SK-N-SH (cell line): Measurements from ENCODE around the gene RETREG2. TPM values are rescaled to one million over a fixed set of nuclear protein-coding genes. Genes with fewer than 3 reads are reported as not detected.

Source experiments
- CTCF ChIA-PET: fragments of 300-600, 350-600 bp; formaldehyde crosslinking; extraction: SDS; loops from one replicate; lab custom pipeline; 2021; lab: Yijun Ruan, JAX
- POLR2A ChIA-PET: fragments of 350-600 bp; sonication (Branson Sonifier 250); formaldehyde crosslinking; extraction: SDS; loops from one replicate; lab custom pipeline; 2020; ENCODE audit warnings: antibody characterized with exemption, inconsistent platforms; lab: Yijun Ruan, JAX
- DNase-seq: peaks from one replicate; pipeline ENCODE4 v3.0.0; 2012
- H2AFZ ChIP-seq: fragments of 200-600 bp; sonication (generic); 2 replicates; pipeline ENCODE4 v1.8.1; 2016; ENCODE audit warnings: antibody characterized with exemption, mild to moderate bottlenecking, low read depth
- H3F3A ChIP-seq: fragments of 200-600 bp; sonication (generic); replicated peaks from 2 replicates; pipeline ENCODE3; 2016; ENCODE audit warnings: antibody characterized with exemption, mild to moderate bottlenecking; ENCODE audit not compliant: insufficient read depth
- H3K27ac ChIP-seq, 2 experiments: fragments of 200-500 bp in 1 of 2; fragments of 200-600 bp in 1 of 2; sonication (Bioruptor generic) in 1 of 2; sonication (generic), shearing (Covaris generic) in 1 of 2; 2 replicates each; pipeline versions ENCODE4 v1.5.1 to v1.6.1; 2014 to 2016; ENCODE audit warnings: low read depth in 2 of 2, inconsistent platforms in 1 of 2, low read length in 1 of 2, mild to moderate bottlenecking in 1 of 2, mixed read lengths in 1 of 2
- H3K27me3 ChIP-seq: fragments of 200-600 bp; sonication (generic), shearing (Covaris generic); 2 replicates; pipeline ENCODE4 v1.6.1; 2016; ENCODE audit warnings: mixed run types; ENCODE audit not compliant: insufficient read depth
- H3K36me3 ChIP-seq, 2 experiments: fragments of 200-500 bp in 1 of 2; fragments of 200-600 bp in 1 of 2; sonication (Bioruptor generic) in 1 of 2; sonication (generic) in 1 of 2; replicated peaks in 1 of 2; 2 replicates each; pipeline versions ENCODE3 to v1.5.1; 2014 to 2016; ENCODE audit warnings: low read length in 1 of 2, mild to moderate bottlenecking in 1 of 2; ENCODE audit not compliant: insufficient read depth in 2 of 2, control insufficient read depth in 1 of 2
- H3K4me1 ChIP-seq, 2 experiments: fragments of 200-500 bp in 1 of 2; fragments of 200-600 bp in 1 of 2; sonication (Bioruptor generic) in 1 of 2; sonication (generic), shearing (Covaris generic) in 1 of 2; 2 replicates each; pipeline versions ENCODE4 v1.5.1 to v1.6.1; 2014 to 2016; ENCODE audit warnings: low read depth in 1 of 2, low read length in 1 of 2, mixed run types in 1 of 2; ENCODE audit not compliant: insufficient read depth in 2 of 2, control insufficient read depth in 1 of 2
- H3K4me2 ChIP-seq: fragments of 200-600 bp; sonication (generic), shearing (Covaris generic); 2 replicates; pipeline ENCODE4 v1.6.1; 2017; ENCODE audit warnings: mixed run types
- H3K4me3 ChIP-seq, 2 experiments: fragments of 200-500 bp in 1 of 2; fragments of 200-600 bp in 1 of 2; sonication (Bioruptor generic) in 1 of 2; sonication (generic), shearing (Covaris generic) in 1 of 2; 2 replicates each; pipeline versions ENCODE4 v1.5.1 to v1.8.1; 2014 to 2016; ENCODE audit warnings: low read depth in 2 of 2, inconsistent platforms in 1 of 2, low read length in 1 of 2, mild to moderate bottlenecking in 1 of 2, mixed read lengths in 1 of 2, moderate library complexity in 1 of 2
- H3K79me2 ChIP-seq: fragments of 200-600 bp; sonication (generic); 2 replicates; pipeline ENCODE4 v1.8.1; 2017; ENCODE audit warnings: mild to moderate bottlenecking; ENCODE audit not compliant: insufficient read depth
- H3K9ac ChIP-seq: fragments of 200-600 bp; sonication (generic); 2 replicates; pipeline ENCODE4 v1.6.1; 2017; ENCODE audit warnings: mixed run types
- H3K9me2 ChIP-seq: fragments of 200-600 bp; sonication (generic); 2 replicates; pipeline ENCODE4 v1.6.1; 2017; ENCODE audit warnings: mixed run types
- H3K9me3 ChIP-seq: fragments of 200-600 bp; sonication (generic); 2 replicates; pipeline ENCODE4 v1.6.1; 2017; ENCODE audit warnings: mixed run types, mild to moderate bottlenecking, moderate library complexity
- H4K20me1 ChIP-seq: fragments of 200-600 bp; sonication (generic); 2 replicates; pipeline ENCODE4 v1.6.1; 2017; ENCODE audit warnings: mild to moderate bottlenecking, mixed run types; ENCODE audit not compliant: insufficient read depth
- CHD2 ChIP-seq: fragments of 150-350 bp; IDR thresholded peaks from 2 replicates; pipeline ENCODE4 v1.6.1; 2018; ENCODE audit warnings: low read length; ENCODE audit not compliant: partially characterized antibody
- ELF1 ChIP-seq: IDR thresholded peaks from 2 replicates; pipeline ENCODE4 v1.4.0; 2012
- EP300 ChIP-seq, 2 experiments: IDR thresholded peaks; 2 replicates each; pipeline versions ENCODE4 v1.4.0 to v1.6.1; 2012; ENCODE audit warnings: borderline replicate concordance in 1 of 2, low read depth in 1 of 2, low read length in 1 of 2
- EZH2phosphoT487 ChIP-seq: fragments of 200-600 bp; sonication (generic); IDR thresholded peaks from 2 replicates; pipeline ENCODE4 v1.6.1; 2017; ENCODE audit warnings: low read depth, mixed run types, mild to moderate bottlenecking, antibody characterized with exemption, moderate library complexity, borderline replicate concordance
- FOSL2 ChIP-seq: IDR thresholded peaks from 2 replicates; pipeline ENCODE4 v1.4.0; 2012; ENCODE audit warnings: low read depth, mild to moderate bottlenecking, moderate library complexity, borderline replicate concordance
- GABPA ChIP-seq: IDR thresholded peaks from 2 replicates; pipeline ENCODE4 v1.4.0; 2012; ENCODE audit warnings: low read depth, mild to moderate bottlenecking
- JUND ChIP-seq: IDR thresholded peaks from 2 replicates; pipeline ENCODE4 v1.4.0; 2012
- MEF2A ChIP-seq: IDR thresholded peaks from 2 replicates; pipeline ENCODE4 v1.4.0; 2012; ENCODE audit warnings: low read depth, borderline replicate concordance
- NFIC ChIP-seq: IDR thresholded peaks from 2 replicates; pipeline ENCODE4 v1.4.0; 2012; ENCODE audit warnings: borderline replicate concordance
- NRF1 ChIP-seq: IDR thresholded peaks from 2 replicates; pipeline ENCODE4 v1.6.1; 2012; ENCODE audit warnings: low read depth, mild to moderate bottlenecking, low read length
- POLR2AphosphoS5 ChIP-seq: IDR thresholded peaks from 2 replicates; pipeline ENCODE4 v1.6.1; 2012; ENCODE audit warnings: low read depth, low read length
- RCOR1 ChIP-seq: fragments of 150-350 bp; IDR thresholded peaks from 2 replicates; pipeline ENCODE4 v1.6.1; 2017; ENCODE audit warnings: antibody characterized with exemption, low read length
- RFX5 ChIP-seq: IDR thresholded peaks from 2 replicates; pipeline ENCODE4 v1.6.1; 2012; ENCODE audit warnings: mild to moderate bottlenecking, improper control_type of control experiment, low read length
- SIN3A ChIP-seq: IDR thresholded peaks from 2 replicates; pipeline ENCODE4 v1.6.1; 2012; ENCODE audit warnings: low read depth, mild to moderate bottlenecking, low read length, moderate library complexity, borderline replicate concordance
- TAF1 ChIP-seq: IDR thresholded peaks from 2 replicates; pipeline ENCODE4 v1.6.1; 2012; ENCODE audit warnings: low read depth, mild to moderate bottlenecking, low read length, moderate library complexity, borderline replicate concordance
- TEAD4 ChIP-seq: IDR thresholded peaks from 2 replicates; pipeline ENCODE4 v1.4.0; 2012; ENCODE audit warnings: mild to moderate bottlenecking, borderline replicate concordance; ENCODE audit not compliant: insufficient read depth
- USF2 ChIP-seq: fragments of 150-350 bp; IDR thresholded peaks from 2 replicates; pipeline ENCODE4 v1.6.1; 2017; ENCODE audit warnings: antibody characterized with exemption, low read length, low read depth, borderline replicate concordance
- ZBTB33 ChIP-seq: IDR thresholded peaks from 2 replicates; pipeline ENCODE4 v1.4.0; 2012; ENCODE audit warnings: low read depth, borderline replicate concordance
- WGBS: methylation state at CpG from one replicate; pipeline ENCODE4 v1.1.6; 2017; ENCODE audit warnings: low lambda C conversion rate; 5-methylcytosine and 5-hydroxymethylcytosine counted together
- polyA plus RNA-seq, 3 experiments: library from polyadenylated mRNA; depleted of rRNA; stranded (reverse); fragments of >200 nt; gene quantifications; 2 replicates each; pipeline ENCODE4 v1.2.3, GENCODE V29; 2012
- TF ChIP-seq, protein P1 (sequence below): IDR thresholded peaks from 2 replicates; pipeline ENCODE4 v1.4.0; 2012; ENCODE audit warnings: low read depth

Gene RETREG2
- polyA plus RNA-seq, 1 of the 3 experiments (the other 2 are of a cell fraction) = 74.6 TPM

- no peaks in the 10 kb centered on the region for H3K27me3 ChIP-seq
- no peak overlapping the region for H3K4me2 ChIP-seq
- H4K20me1 ChIP-seq = no peaks in the 10 kb centered on the region
- H3F3A ChIP-seq = peaks cover 6% of the 10 kb centered on the region
- H3K27ac ChIP-seq = no peak overlapping the region
- no peak overlapping the region for H2AFZ ChIP-seq
- H3K9ac ChIP-seq = no peak overlapping the region
- 100% methylated on average over 3 of the region's 3 CpGs for WGBS
- TF ChIP-seq GABPA (no peak), TAF1 (no peak), RFX5 (no peak), NFIC (no peak), USF2 (no peak), EZH2phosphoT487 (no peak)
- TF ChIP-seq, protein P1, sequence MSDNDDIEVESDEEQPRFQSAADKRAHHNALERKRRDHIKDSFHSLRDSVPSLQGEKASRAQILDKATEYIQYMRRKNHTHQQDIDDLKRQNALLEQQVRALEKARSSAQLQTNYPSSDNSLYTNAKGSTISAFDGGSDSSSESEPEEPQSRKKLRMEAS = no peak
- ChIA-PET CTCF (interaction anchor here (0.6 to 2.1 kb wide), 3 partner anchors 27 to 73 kb away, joined by 3 to 7 read pairs (median 7); no protein-coding TSS in a partner anchor), POLR2A (no interaction called here)
- no peaks in the 10 kb centered on the region for H3K9me2 ChIP-seq
- DNase-seq = no peak
- peaks cover 8 to 41% of the 10 kb centered on the region in 2 experiments for H3K36me3 ChIP-seq
- no peak overlapping the region for H3K4me3 ChIP-seq
- H3K4me1 ChIP-seq = peaks cover 0 to 13% of the 10 kb centered on the region in 2 experiments; a peak in 1 of 4 replicates
- no peaks in the 10 kb centered on the region for H3K9me3 ChIP-seq
- peaks cover 20% of the 10 kb centered on the region for H3K79me2 ChIP-seq
Observed at GRCh38 chr2:219225350-219225749, 47.3 kb downstream of the RETREG2 start.

- TF ChIP-seq FOSL2 (no peak), SIN3A (no peak), USF2 (no peak), TEAD4 (no peak), JUND (no peak), EP300 (IDR thresholded peaks at IDR 0.05; ENCODE audit: borderline replicate concordance in 1 of 2, low read depth in 1 of 2, low read length in 1 of 2) (no peak), NRF1 (no peak), RFX5 (no peak), RCOR1 (no peak), MEF2A (no peak), POLR2AphosphoS5 (no peak), ZBTB33 (no peak), CHD2 (no peak), NFIC (no peak), ELF1 (no peak), EZH2phosphoT487 (no peak), GABPA (no peak), TAF1 (no peak)
- POLR2A ChIA-PET = interaction anchor here (0.7 to 2.7 kb wide), 4 partner anchors 10 to 51 kb away, joined by 3 to 23 read pairs (median 14); partner anchors contain the start of genes ABCB6, CNPPD1, GLB1L and STK16
- WGBS = 50% methylated on average over 6 of the region's 7 CpGs
- CTCF ChIA-PET = interaction anchor here (0.8 to 5.1 kb wide), 6 partner anchors 9 to 198 kb away, joined by 3 to 40 read pairs (median 6); partner anchors contain the start of gene ABCB6
- peaks cover 3 to 16% of the 10 kb centered on the region in 2 experiments; a peak in 1 of 4 replicates for H3K4me1 ChIP-seq
- H3F3A ChIP-seq = peaks cover 11% of the 10 kb centered on the region
- H3K79me2 ChIP-seq = peaks cover 27% of the 10 kb centered on the region
- H3K36me3 ChIP-seq = peaks cover 10 to 39% of the 10 kb centered on the region in 2 experiments
- no peaks in the 10 kb centered on the region for H3K9me2 ChIP-seq
- no peaks in the 10 kb centered on the region for H3K9me3 ChIP-seq
- peak overlapping the region; percentile 78 for H3K9ac ChIP-seq
- H2AFZ ChIP-seq = peak overlapping the region; percentile 75; the same call in 1 of the 2 replicates
- H4K20me1 ChIP-seq = no peaks in the 10 kb centered on the region
- H3K27ac ChIP-seq = peak overlapping the region in 1 of 2 experiments; percentile 75; a peak in 2 of 4 replicates
- H3K27me3 ChIP-seq = no peaks in the 10 kb centered on the region
- peak overlapping the region; percentile 98 for H3K4me2 ChIP-seq
- no peak for DNase-seq
- H3K4me3 ChIP-seq = peak overlapping the region; percentile 82 to 87
Observed at GRCh38 chr2:219228041-219228910, 50.2 kb downstream of the RETREG2 start.
